ENCODE data around the gene ASB12.

Gene ASB12

GRCh38 chrX:64186974-64187761, 43.2 kb downstream of the ASB12 start:
- Histone ChIP-seq H3K27ac (ENCODE audit: low read depth, low read length) (no peak overlapping the region), H3K9ac (ENCODE audit: low read length) (no peak overlapping the region), H2BK5ac (ENCODE audit: low read depth, low read length, poor library complexity) (no peak overlapping the region), H3K14ac (ENCODE audit: low read length) (no peak overlapping the region), H3K23ac (ENCODE audit: low read length) (no peak overlapping the region), H3K9me3 (ENCODE audit: insufficient read depth, low read depth, low read length) (no peaks in the 10 kb centered on the region), H4K12ac (ENCODE audit: low read depth, low read length) (no peak overlapping the region), H3K36me3 (ENCODE audit: control insufficient read depth in 1 of 2, insufficient read depth in 2 of 2, low read length in 2 of 2) (peaks cover 0 to 2% of the 10 kb centered on the region in 2 experiments), H2AK5ac (ENCODE audit: low read length) (no peak overlapping the region), H3K4me1 (ENCODE audit: control insufficient read depth in 1 of 2, insufficient read depth in 2 of 2, low read length in 2 of 2) (no peaks in the 10 kb centered on the region), H3K4me2 (ENCODE audit: low read length) (no peak overlapping the region), H2AFZ (ENCODE audit: insufficient read depth, low read length, poor library complexity) (no peak overlapping the region), H2BK12ac (ENCODE audit: low read length) (no peak overlapping the region), H3K79me1 (ENCODE audit: low read length) (no peaks in the 10 kb centered on the region), H3K18ac (ENCODE audit: low read length) (no peak overlapping the region), H4K91ac (ENCODE audit: low read depth, low read length) (no peak overlapping the region), H2BK120ac (ENCODE audit: insufficient read depth, low read length, poor library complexity) (no peak overlapping the region), H3K79me2 (ENCODE audit: control insufficient read depth, insufficient read depth, low read length, poor library complexity) (no peaks in the 10 kb centered on the region), H3K27me3 (ENCODE audit: insufficient read depth, low read length) (no peaks in the 10 kb centered on the region), H4K8ac (ENCODE audit: low read depth, low read length) (no peak overlapping the region), H3K4ac (ENCODE audit: low read depth, low read length) (no peak overlapping the region), H3K4me3 (ENCODE audit: low read depth, low read length) (no peak overlapping the region)
- no CpG with 5 or more reads among the region's 1 CpG for WGBS (ENCODE audit: extremely low coverage, insufficient coverage, insufficient read length)
- no peak for DNase-seq

GRCh38 chrX:64184396-64184795, 46.0 kb downstream of the ASB12 start:
- no peaks in the 10 kb centered on the region for H3K79me2 ChIP-seq (ENCODE audit: control insufficient read depth, insufficient read depth, low read length, poor library complexity)
- H3K23ac ChIP-seq (ENCODE audit: low read length): no peak overlapping the region
- no peaks in the 10 kb centered on the region for H3K9me3 ChIP-seq (ENCODE audit: insufficient read depth, low read depth, low read length)
- no peak overlapping the region for H3K4me3 ChIP-seq (ENCODE audit: low read depth, low read length)
- no CpG with 5 or more reads among the region's 2 CpGs for WGBS (ENCODE audit: extremely low coverage, insufficient coverage, insufficient read length)
- H3K18ac ChIP-seq (ENCODE audit: low read length): no peak overlapping the region
- H3K14ac ChIP-seq (ENCODE audit: low read length): no peak overlapping the region
- H3K4me1 ChIP-seq (ENCODE audit: control insufficient read depth in 1 of 2, insufficient read depth in 2 of 2, low read length in 2 of 2): no peaks in the 10 kb centered on the region
- H2AFZ ChIP-seq (ENCODE audit: insufficient read depth, low read length, poor library complexity): no peak overlapping the region
- H3K9ac ChIP-seq (ENCODE audit: low read length): no peak overlapping the region
- H3K36me3 ChIP-seq (ENCODE audit: control insufficient read depth in 1 of 2, insufficient read depth in 2 of 2, low read length in 2 of 2): no peaks in the 10 kb centered on the region
- no peak overlapping the region for H2BK12ac ChIP-seq (ENCODE audit: low read length)
- no peak overlapping the region for H4K91ac ChIP-seq (ENCODE audit: low read depth, low read length)
- H3K4me2 ChIP-seq (ENCODE audit: low read length): no peak overlapping the region
- no peaks in the 10 kb centered on the region for H3K79me1 ChIP-seq (ENCODE audit: low read length)
- H2AK5ac ChIP-seq (ENCODE audit: low read length): no peak overlapping the region
- no peak for DNase-seq
- no peak overlapping the region for H2BK5ac ChIP-seq (ENCODE audit: low read depth, low read length, poor library complexity)
- H2BK120ac ChIP-seq (ENCODE audit: insufficient read depth, low read length, poor library complexity): no peak overlapping the region
- H3K27ac ChIP-seq (ENCODE audit: low read depth, low read length): no peak overlapping the region
- no peak overlapping the region for H3K4ac ChIP-seq (ENCODE audit: low read depth, low read length)
- H4K12ac ChIP-seq (ENCODE audit: low read depth, low read length): no peak overlapping the region
- no peaks in the 10 kb centered on the region for H3K27me3 ChIP-seq (ENCODE audit: insufficient read depth, low read length)
- H4K8ac ChIP-seq (ENCODE audit: low read depth, low read length): no peak overlapping the region

DNA sequence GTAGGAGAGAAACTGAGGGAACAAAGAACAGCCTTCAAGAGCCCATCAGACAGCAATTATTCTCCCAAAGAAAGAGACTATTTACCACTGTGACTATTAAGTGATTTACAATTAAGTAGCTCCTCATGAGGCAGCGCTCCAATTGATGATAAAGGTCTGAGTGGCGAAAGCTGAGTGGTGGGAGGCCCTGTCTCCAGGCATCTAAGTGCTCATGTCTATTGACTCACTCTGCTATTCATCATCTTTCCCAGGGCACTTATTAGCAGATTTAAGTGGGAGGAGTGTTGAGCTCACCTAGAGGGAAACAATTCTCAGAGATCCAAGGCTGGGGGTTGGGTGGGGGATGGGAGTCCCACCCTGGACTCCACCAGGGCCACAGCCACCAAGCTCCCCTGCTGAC, 48.2 kb downstream of the ASB12 start:
- Histone ChIP-seq H4K8ac (ENCODE audit: low read depth, low read length) (no peak overlapping the region), H4K91ac (ENCODE audit: low read depth, low read length) (no peak overlapping the region), H3K14ac (ENCODE audit: low read length) (no peak overlapping the region), H2BK12ac (ENCODE audit: low read length) (no peak overlapping the region), H3K27me3 (ENCODE audit: insufficient read depth, low read length) (no peaks in the 10 kb centered on the region), H2BK5ac (ENCODE audit: low read depth, low read length, poor library complexity) (no peak overlapping the region), H3K18ac (ENCODE audit: low read length) (no peak overlapping the region), H3K79me2 (ENCODE audit: control insufficient read depth, insufficient read depth, low read length, poor library complexity) (no peaks in the 10 kb centered on the region), H3K79me1 (ENCODE audit: low read length) (no peaks in the 10 kb centered on the region), H4K12ac (ENCODE audit: low read depth, low read length) (no peak overlapping the region), H3K4me2 (ENCODE audit: low read length) (no peak overlapping the region), H3K9ac (ENCODE audit: low read length) (no peak overlapping the region), H3K9me3 (ENCODE audit: insufficient read depth, low read depth, low read length) (no peaks in the 10 kb centered on the region), H3K36me3 (ENCODE audit: control insufficient read depth in 1 of 2, insufficient read depth in 2 of 2, low read length in 2 of 2) (no peaks in the 10 kb centered on the region), H2AK5ac (ENCODE audit: low read length) (no peak overlapping the region), H3K27ac (ENCODE audit: low read depth, low read length) (no peak overlapping the region), H2BK120ac (ENCODE audit: insufficient read depth, low read length, poor library complexity) (no peak overlapping the region), H3K4me3 (ENCODE audit: low read depth, low read length) (no peak overlapping the region), H2AFZ (ENCODE audit: insufficient read depth, low read length, poor library complexity) (no peak overlapping the region), H3K4me1 (ENCODE audit: control insufficient read depth in 1 of 2, insufficient read depth in 2 of 2, low read length in 2 of 2) (no peaks in the 10 kb centered on the region), H3K4ac (ENCODE audit: low read depth, low read length) (no peak overlapping the region), H3K23ac (ENCODE audit: low read length) (no peak overlapping the region)
- no CpG with 5 or more reads among the region's 2 CpGs for WGBS (ENCODE audit: extremely low coverage, insufficient coverage, insufficient read length)
- DNase-seq: no peak

DNA sequence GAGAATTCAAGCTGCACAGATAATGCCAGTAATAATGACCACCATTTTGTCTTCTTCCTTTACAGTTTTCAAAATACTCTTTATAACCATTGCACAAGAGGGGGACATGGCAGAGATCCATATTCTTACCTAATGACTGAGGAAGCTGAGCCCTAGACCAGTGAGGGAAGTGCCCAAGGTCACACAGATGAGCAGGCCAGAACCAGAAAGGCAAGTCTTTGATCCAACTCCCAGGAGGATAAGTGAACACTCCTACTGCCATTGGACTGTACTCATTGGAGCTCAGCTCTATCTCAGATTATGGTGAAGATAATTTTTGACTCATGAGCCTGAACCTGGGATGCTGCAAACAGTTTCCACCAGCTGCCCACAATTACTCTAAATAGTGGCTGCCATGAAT, 53.5 kb downstream of the ASB12 start:
- Histone ChIP-seq H3K4me1 (ENCODE audit: control insufficient read depth in 1 of 2, insufficient read depth in 2 of 2, low read length in 2 of 2) (no peaks in the 10 kb centered on the region), H4K91ac (ENCODE audit: low read depth, low read length) (no peak overlapping the region), H4K8ac (ENCODE audit: low read depth, low read length) (no peak overlapping the region), H3K18ac (ENCODE audit: low read length) (no peak overlapping the region), H3K14ac (ENCODE audit: low read length) (no peak overlapping the region), H2AK5ac (ENCODE audit: low read length) (no peak overlapping the region), H3K27me3 (ENCODE audit: insufficient read depth, low read length) (no peaks in the 10 kb centered on the region), H3K4me3 (ENCODE audit: low read depth, low read length) (no peak overlapping the region), H3K9me3 (ENCODE audit: insufficient read depth, low read depth, low read length) (no peaks in the 10 kb centered on the region), H3K4ac (ENCODE audit: low read depth, low read length) (no peak overlapping the region), H2BK120ac (ENCODE audit: insufficient read depth, low read length, poor library complexity) (no peak overlapping the region), H3K79me1 (ENCODE audit: low read length) (no peaks in the 10 kb centered on the region), H3K9ac (ENCODE audit: low read length) (no peak overlapping the region), H2BK5ac (ENCODE audit: low read depth, low read length, poor library complexity) (no peak overlapping the region), H2BK12ac (ENCODE audit: low read length) (no peak overlapping the region), H3K79me2 (ENCODE audit: control insufficient read depth, insufficient read depth, low read length, poor library complexity) (no peaks in the 10 kb centered on the region), H3K27ac (ENCODE audit: low read depth, low read length) (no peak overlapping the region), H3K23ac (ENCODE audit: low read length) (no peak overlapping the region), H3K4me2 (ENCODE audit: low read length) (no peak overlapping the region), H3K36me3 (ENCODE audit: control insufficient read depth in 1 of 2, insufficient read depth in 2 of 2, low read length in 2 of 2) (no peaks in the 10 kb centered on the region), H2AFZ (ENCODE audit: insufficient read depth, low read length, poor library complexity) (no peak overlapping the region), H4K12ac (ENCODE audit: low read depth, low read length) (no peak overlapping the region)
- no peak for DNase-seq
